ENCODE results near the gene ASB13. TPM values are rescaled to one million over a fixed set of nuclear protein-coding genes. Genes with fewer than 3 reads are reported as not detected.

Gene ASB13
- total and polyA plus RNA-seq, 2 of the 13 experiments (the other 11 are each of a cell fraction or from before 2014, with no cell fraction given) = 9.3 to 15.4 TPM

DNA sequence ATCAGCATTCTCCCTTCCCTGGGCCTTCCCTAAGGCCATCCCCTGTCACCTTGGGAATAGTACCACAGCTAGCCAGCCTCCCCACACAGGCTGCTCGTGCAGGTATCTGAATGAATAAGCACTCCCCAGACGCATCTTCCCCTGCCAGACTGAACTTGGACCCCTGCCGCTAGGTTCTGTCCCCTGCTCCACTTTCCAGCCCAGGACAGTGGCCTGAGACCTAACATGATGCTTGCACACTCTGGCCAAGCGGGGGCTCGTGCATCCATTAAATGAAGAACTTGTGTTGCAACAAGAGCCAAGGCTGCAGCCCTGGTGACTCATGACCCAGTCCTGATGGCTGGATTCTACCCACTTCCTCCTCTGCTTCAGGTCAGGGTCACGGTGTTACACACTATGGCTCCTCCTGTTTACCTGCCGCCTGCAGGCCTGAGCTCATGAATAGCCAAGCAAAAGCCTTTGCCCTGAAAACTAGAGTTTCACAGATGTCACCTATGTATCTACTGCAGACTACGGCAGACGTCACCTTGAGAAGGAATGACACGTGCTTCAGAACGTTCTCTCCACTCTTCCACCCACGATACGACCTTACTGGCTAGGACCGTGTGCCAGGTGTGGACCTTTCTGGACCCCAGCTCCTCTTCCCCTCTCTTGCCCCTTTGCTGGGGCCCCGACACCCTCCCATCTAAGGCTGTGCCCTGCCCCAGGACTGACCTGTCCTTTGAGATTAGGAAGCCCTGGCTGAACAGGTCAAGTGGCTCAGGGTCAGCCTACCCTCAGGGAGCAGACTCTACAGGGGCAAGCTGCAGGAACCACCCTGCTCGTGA is 6.5 kb downstream of the ASB13 start (continued):
- TF ChIP-seq PRMT3 (CRISPR knock-in tag; IDR thresholded peaks at IDR 0.05; ENCODE audit: borderline replicate concordance, low read depth) = no peak; the same call in 1 of the 2 replicates
- TF ChIP-seq, protein P1, sequence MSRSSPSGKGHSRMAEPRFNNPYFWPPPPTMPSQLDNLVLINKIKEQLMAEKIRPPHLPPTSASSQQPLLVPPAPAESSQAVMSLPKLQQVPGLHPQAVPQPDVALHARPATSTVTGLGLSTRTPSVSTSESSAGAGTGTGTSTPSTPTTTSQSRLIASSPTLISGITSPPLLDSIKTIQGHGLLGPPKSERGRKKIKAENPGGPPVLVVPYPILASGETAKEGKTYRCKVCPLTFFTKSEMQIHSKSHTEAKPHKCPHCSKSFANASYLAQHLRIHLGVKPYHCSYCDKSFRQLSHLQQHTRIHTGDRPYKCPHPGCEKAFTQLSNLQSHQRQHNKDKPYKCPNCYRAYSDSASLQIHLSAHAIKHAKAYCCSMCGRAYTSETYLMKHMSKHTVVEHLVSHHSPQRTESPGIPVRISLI (CRISPR knock-in tag; IDR thresholded peaks at IDR 0.05; ENCODE audit: borderline replicate concordance) = no peak
- TF ChIP-seq ZNF792 (CRISPR knock-in tag; IDR thresholded peaks at IDR 0.05) = peak; percentile 39; the same call in 1 of the 2 replicates
- TF ChIP-seq ZNF572 (CRISPR knock-in tag; IDR thresholded peaks at IDR 0.05) = 0 out of 2 replicates have a peak, but pooled peaks have one; percentile 55
- TF ChIP-seq MED1 (CRISPR knock-in tag; IDR thresholded peaks at IDR 0.05) = peak; percentile 91
- TF ChIP-seq, protein P2, sequence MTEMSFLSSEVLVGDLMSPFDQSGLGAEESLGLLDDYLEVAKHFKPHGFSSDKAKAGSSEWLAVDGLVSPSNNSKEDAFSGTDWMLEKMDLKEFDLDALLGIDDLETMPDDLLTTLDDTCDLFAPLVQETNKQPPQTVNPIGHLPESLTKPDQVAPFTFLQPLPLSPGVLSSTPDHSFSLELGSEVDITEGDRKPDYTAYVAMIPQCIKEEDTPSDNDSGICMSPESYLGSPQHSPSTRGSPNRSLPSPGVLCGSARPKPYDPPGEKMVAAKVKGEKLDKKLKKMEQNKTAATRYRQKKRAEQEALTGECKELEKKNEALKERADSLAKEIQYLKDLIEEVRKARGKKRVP (CRISPR knock-in tag; IDR thresholded peaks at IDR 0.05) = no peak; a peak in 1 of 4 replicates
- TF ChIP-seq RFXANK (CRISPR knock-in tag; IDR thresholded peaks at IDR 0.05) = no peak
- TF ChIP-seq KLF11 (CRISPR knock-in tag; IDR thresholded peaks at IDR 0.05) = 0 out of 2 replicates have a peak, but pooled peaks have one; percentile 51
- TF ChIP-seq, protein P3, sequence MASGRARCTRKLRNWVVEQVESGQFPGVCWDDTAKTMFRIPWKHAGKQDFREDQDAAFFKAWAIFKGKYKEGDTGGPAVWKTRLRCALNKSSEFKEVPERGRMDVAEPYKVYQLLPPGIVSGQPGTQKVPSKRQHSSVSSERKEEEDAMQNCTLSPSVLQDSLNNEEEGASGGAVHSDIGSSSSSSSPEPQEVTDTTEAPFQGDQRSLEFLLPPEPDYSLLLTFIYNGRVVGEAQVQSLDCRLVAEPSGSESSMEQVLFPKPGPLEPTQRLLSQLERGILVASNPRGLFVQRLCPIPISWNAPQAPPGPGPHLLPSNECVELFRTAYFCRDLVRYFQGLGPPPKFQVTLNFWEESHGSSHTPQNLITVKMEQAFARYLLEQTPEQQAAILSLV (CRISPR knock-in tag; IDR thresholded peaks at IDR 0.05; ENCODE audit: borderline replicate concordance) = no peak
- TF ChIP-seq STAG1 (CRISPR knock-in tag; IDR thresholded peaks at IDR 0.05) = peak; percentile 43
- TF ChIP-seq ZNF160 (CRISPR knock-in tag; IDR thresholded peaks at IDR 0.05) = no peak
- peak; percentile 63; the same call in 1 of the 2 replicates for TF ChIP-seq ZNF709 (CRISPR knock-in tag; IDR thresholded peaks at IDR 0.05)
- TF ChIP-seq ZNF549 (CRISPR knock-in tag; IDR thresholded peaks at IDR 0.05) = no peak
- no peak for TF ChIP-seq ZBTB3 (CRISPR knock-in tag; IDR thresholded peaks at IDR 0.05; ENCODE audit: borderline replicate concordance, low read depth)
- TF ChIP-seq ZNF430 (CRISPR knock-in tag; IDR thresholded peaks at IDR 0.05) = no peak; the same call in 1 of the 2 replicates
- TF ChIP-seq NFIC (IDR thresholded peaks at IDR 0.05; ENCODE audit: low read length) = no peak
- no peak for TF ChIP-seq ZNF629 (CRISPR knock-in tag; conservative IDR thresholded peaks at IDR 0.05)
- TF ChIP-seq MLLT10 (CRISPR knock-in tag; IDR thresholded peaks at IDR 0.05) = no peak
- TF ChIP-seq, protein P4, sequence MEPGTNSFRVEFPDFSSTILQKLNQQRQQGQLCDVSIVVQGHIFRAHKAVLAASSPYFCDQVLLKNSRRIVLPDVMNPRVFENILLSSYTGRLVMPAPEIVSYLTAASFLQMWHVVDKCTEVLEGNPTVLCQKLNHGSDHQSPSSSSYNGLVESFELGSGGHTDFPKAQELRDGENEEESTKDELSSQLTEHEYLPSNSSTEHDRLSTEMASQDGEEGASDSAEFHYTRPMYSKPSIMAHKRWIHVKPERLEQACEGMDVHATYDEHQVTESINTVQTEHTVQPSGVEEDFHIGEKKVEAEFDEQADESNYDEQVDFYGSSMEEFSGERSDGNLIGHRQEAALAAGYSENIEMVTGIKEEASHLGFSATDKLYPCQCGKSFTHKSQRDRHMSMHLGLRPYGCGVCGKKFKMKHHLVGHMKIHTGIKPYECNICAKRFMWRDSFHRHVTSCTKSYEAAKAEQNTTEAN (CRISPR knock-in tag; conservative IDR thresholded peaks at IDR 0.05) = peak; percentile 89; the same call in 1 of the 2 replicates
- no peak for TF ChIP-seq KDM3A (CRISPR knock-in tag; IDR thresholded peaks at IDR 0.05; ENCODE audit: low read depth)
- TF ChIP-seq YEATS2 (CRISPR knock-in tag; IDR thresholded peaks at IDR 0.05; ENCODE audit: borderline replicate concordance) = no peak; the same call in 1 of the 2 replicates
- peak; percentile 59; the same call in 1 of the 2 replicates for TF ChIP-seq ATF7 (IDR thresholded peaks at IDR 0.05)
- TF ChIP-seq ATF7 (CRISPR knock-in tag; IDR thresholded peaks at IDR 0.05) = peak; percentile 67
- TF ChIP-seq NCOA5 (CRISPR knock-in tag; IDR thresholded peaks at IDR 0.05) = no peak
- TF ChIP-seq, protein P5, sequence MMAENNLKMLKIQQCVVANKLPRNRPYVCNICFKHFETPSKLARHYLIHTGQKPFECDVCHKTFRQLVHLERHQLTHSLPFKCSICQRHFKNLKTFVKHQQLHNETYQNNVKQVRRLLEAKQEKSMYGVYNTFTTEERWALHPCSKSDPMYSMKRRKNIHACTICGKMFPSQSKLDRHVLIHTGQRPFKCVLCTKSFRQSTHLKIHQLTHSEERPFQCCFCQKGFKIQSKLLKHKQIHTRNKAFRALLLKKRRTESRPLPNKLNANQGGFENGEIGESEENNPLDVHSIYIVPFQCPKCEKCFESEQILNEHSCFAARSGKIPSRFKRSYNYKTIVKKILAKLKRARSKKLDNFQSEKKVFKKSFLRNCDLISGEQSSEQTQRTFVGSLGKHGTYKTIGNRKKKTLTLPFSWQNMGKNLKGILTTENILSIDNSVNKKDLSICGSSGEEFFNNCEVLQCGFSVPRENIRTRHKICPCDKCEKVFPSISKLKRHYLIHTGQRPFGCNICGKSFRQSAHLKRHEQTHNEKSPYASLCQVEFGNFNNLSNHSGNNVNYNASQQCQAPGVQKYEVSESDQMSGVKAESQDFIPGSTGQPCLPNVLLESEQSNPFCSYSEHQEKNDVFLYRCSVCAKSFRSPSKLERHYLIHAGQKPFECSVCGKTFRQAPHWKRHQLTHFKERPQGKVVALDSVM (CRISPR knock-in tag; IDR thresholded peaks at IDR 0.05) = peak; percentile 10; the same call in 1 of the 2 replicates
